Measurements from ENCODE around the gene UGGT2.

UGGT2 gene

GRCh38 chr13:95955719-95956118 lies 97.5 kb downstream of the UGGT2 start:
- no peak for DNase-seq (ENCODE audit: low spot score)
- no peak for TF ChIP-seq CTCF (IDR thresholded peaks at IDR 0.05; ENCODE audit: extremely low read depth, missing control alignments)

GRCh38 chr13:95955255-95955654 lies 97.9 kb downstream of the UGGT2 start:
- TF ChIP-seq CTCF (IDR thresholded peaks at IDR 0.05; ENCODE audit: extremely low read depth, missing control alignments) = no peak
- DNase-seq (ENCODE audit: low spot score) = no peak

GRCh38 chr13:95954266-95954665 lies 98.9 kb downstream of the UGGT2 start:
- DNase-seq (ENCODE audit: low spot score) = no peak
- TF ChIP-seq CTCF (IDR thresholded peaks at IDR 0.05; ENCODE audit: extremely low read depth, missing control alignments) = no peak

GRCh38 chr13:95950103-95950502 lies 103.1 kb downstream of the UGGT2 start:
- DNase-seq (ENCODE audit: low spot score) = no peak
- TF ChIP-seq CTCF (IDR thresholded peaks at IDR 0.05; ENCODE audit: extremely low read depth, missing control alignments) = no peak

GRCh38 chr13:95948656-95949055 lies 104.5 kb downstream of the UGGT2 start:
- no peak for DNase-seq (ENCODE audit: low spot score)
- no peak for TF ChIP-seq CTCF (IDR thresholded peaks at IDR 0.05; ENCODE audit: extremely low read depth, missing control alignments)

GRCh38 chr13:95937714-95938320 lies 115.4 kb downstream of the UGGT2 start:
- no peak for DNase-seq (ENCODE audit: low spot score)
- TF ChIP-seq CTCF (IDR thresholded peaks at IDR 0.05; ENCODE audit: extremely low read depth, missing control alignments) = no peak

GRCh38 chr13:95931300-95932025 lies 121.7 kb downstream of the UGGT2 start:
- TF ChIP-seq CTCF (IDR thresholded peaks at IDR 0.05; ENCODE audit: extremely low read depth, missing control alignments) = no peak
- no peak for DNase-seq (ENCODE audit: low spot score)

Measured in GM20000 (cell line).